ENCODE measurements around the gene CDKN3.
"Not testable (repeated sequence)": the region's sequence is repeated elsewhere in the genome, so short reads cannot be mapped to it uniquely, and the experiment has no call there.

CDKN3 gene

GRCh38 chr14:54451121-54451601 is 54.4 kb downstream of the CDKN3 start:
- Histone ChIP-seq H3K36me3 (ENCODE audit: control insufficient read depth, insufficient read depth, low read length) (no peaks in the 10 kb centered on the region), H3K27me3 (ENCODE audit: control insufficient read depth, insufficient read depth, low read length) (no peaks in the 10 kb centered on the region), H3K9ac (ENCODE audit: low read depth, low read length) (no peak overlapping the region), H3K4me1 (ENCODE audit: control insufficient read depth, insufficient read depth, low read length) (peaks cover 3% of the 10 kb centered on the region), H3K4me3 (ENCODE audit: low read depth, low read length) (no peak overlapping the region), H3K9me3 (ENCODE audit: control insufficient read depth, insufficient read depth, low read length) (no peaks in the 10 kb centered on the region)

- H3K36me3 ChIP-seq (ENCODE audit: control insufficient read depth, insufficient read depth, low read length) = no peaks in the 10 kb centered on the region
- H3K4me3 ChIP-seq (ENCODE audit: low read depth, low read length) = no peak overlapping the region
- H3K4me1 ChIP-seq (ENCODE audit: control insufficient read depth, insufficient read depth, low read length) = peaks cover 3% of the 10 kb centered on the region
- H3K9ac ChIP-seq (ENCODE audit: low read depth, low read length) = no peak overlapping the region
- no peaks in the 10 kb centered on the region for H3K27me3 ChIP-seq (ENCODE audit: control insufficient read depth, insufficient read depth, low read length)
- no peaks in the 10 kb centered on the region for H3K9me3 ChIP-seq (ENCODE audit: control insufficient read depth, insufficient read depth, low read length)
These were observed 55.2 kb downstream of the CDKN3 start for GRCh38 chr14:54451961-54452360.

- no peaks in the 10 kb centered on the region for H3K9me3 ChIP-seq (ENCODE audit: control insufficient read depth, insufficient read depth, low read length)
- no peak overlapping the region for H3K4me3 ChIP-seq (ENCODE audit: low read depth, low read length)
- H3K36me3 ChIP-seq (ENCODE audit: control insufficient read depth, insufficient read depth, low read length) = no peaks in the 10 kb centered on the region
- no peak overlapping the region for H3K9ac ChIP-seq (ENCODE audit: low read depth, low read length)
- H3K4me1 ChIP-seq (ENCODE audit: control insufficient read depth, insufficient read depth, low read length) = peaks cover 3% of the 10 kb centered on the region
- H3K27me3 ChIP-seq (ENCODE audit: control insufficient read depth, insufficient read depth, low read length) = no peaks in the 10 kb centered on the region
These were observed 56.4 kb downstream of the CDKN3 start for GRCh38 chr14:54453252-54453651.

DNA sequence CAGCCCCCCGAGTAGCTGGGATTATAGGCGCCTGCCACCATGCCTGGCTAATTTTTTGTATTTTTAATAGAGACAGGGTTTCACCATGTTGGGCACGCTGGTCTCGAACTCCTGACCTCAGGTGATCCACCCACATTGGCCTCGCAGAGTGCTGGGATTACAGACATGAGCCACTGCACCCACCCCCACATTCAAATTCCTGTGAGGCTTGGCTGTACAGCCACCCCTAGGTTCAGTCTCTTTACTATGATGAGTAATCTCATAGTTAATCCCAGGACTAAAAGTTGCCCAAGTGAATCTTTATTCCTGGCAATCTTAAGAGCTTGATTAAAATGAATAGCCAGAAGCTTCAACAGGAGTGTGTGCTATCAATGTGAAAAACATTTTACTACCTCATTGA is 57.2 kb downstream of the CDKN3 start:
- H3K27me3 ChIP-seq (ENCODE audit: control insufficient read depth, insufficient read depth, low read length); H3K36me3 ChIP-seq (ENCODE audit: control insufficient read depth, insufficient read depth, low read length): not testable (repeated sequence)

DNA sequence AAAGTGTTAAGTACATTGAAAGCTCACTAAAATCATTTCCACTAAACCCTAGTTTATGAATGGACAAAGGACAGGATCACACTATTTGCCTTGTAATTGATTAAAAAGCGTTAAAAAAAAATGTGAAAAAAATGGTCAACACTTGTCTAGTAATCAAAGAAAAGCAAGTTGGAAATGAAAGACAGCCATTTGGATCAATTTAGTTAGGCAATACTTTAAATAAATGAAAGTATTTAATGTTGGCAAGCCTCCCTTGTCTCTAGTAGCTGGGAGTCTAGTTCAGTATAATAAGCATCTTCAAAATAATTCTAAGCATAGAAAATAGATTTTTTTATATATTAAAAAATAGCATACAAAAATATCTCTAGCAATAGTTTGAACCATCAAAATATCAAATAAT is 58.6 kb downstream of the CDKN3 start:
- Histone ChIP-seq H3K27me3 (ENCODE audit: control insufficient read depth, insufficient read depth, low read length) (no peaks in the 10 kb centered on the region), H3K9me3 (ENCODE audit: control insufficient read depth, insufficient read depth, low read length) (no peaks in the 10 kb centered on the region), H3K36me3 (ENCODE audit: control insufficient read depth, insufficient read depth, low read length) (no peaks in the 10 kb centered on the region), H3K4me1 (ENCODE audit: control insufficient read depth, insufficient read depth, low read length) (peaks cover 3% of the 10 kb centered on the region), H3K4me3 (ENCODE audit: low read depth, low read length) (no peak overlapping the region), H3K9ac (ENCODE audit: low read depth, low read length) (no peak overlapping the region)

More for the DNA sequence above, 57.2 kb downstream of the CDKN3 start:
- not testable (repeated sequence) for H3K9me3 ChIP-seq (ENCODE audit: control insufficient read depth, insufficient read depth, low read length); H3K4me3 ChIP-seq (ENCODE audit: low read depth, low read length); H3K9ac ChIP-seq (ENCODE audit: low read depth, low read length); H3K4me1 ChIP-seq (ENCODE audit: control insufficient read depth, insufficient read depth, low read length)

- not testable (repeated sequence) for H3K9ac ChIP-seq (ENCODE audit: low read depth, low read length); H3K27me3 ChIP-seq (ENCODE audit: control insufficient read depth, insufficient read depth, low read length); H3K4me3 ChIP-seq (ENCODE audit: low read depth, low read length); H3K4me1 ChIP-seq (ENCODE audit: control insufficient read depth, insufficient read depth, low read length); H3K36me3 ChIP-seq (ENCODE audit: control insufficient read depth, insufficient read depth, low read length); H3K9me3 ChIP-seq (ENCODE audit: control insufficient read depth, insufficient read depth, low read length)
These were observed 60.2 kb downstream of the CDKN3 start for GRCh38 chr14:54456820-54457608.

GRCh38 chr14:54457609-54457996 is 60.8 kb downstream of the CDKN3 start:
- Histone ChIP-seq H3K36me3 (ENCODE audit: control insufficient read depth, insufficient read depth, low read length) (no peaks in the 10 kb centered on the region), H3K9me3 (ENCODE audit: control insufficient read depth, insufficient read depth, low read length) (no peaks in the 10 kb centered on the region), H3K9ac (ENCODE audit: low read depth, low read length) (no peak overlapping the region), H3K27me3 (ENCODE audit: control insufficient read depth, insufficient read depth, low read length) (no peaks in the 10 kb centered on the region), H3K4me3 (ENCODE audit: low read depth, low read length) (no peak overlapping the region), H3K4me1 (ENCODE audit: control insufficient read depth, insufficient read depth, low read length) (no peaks in the 10 kb centered on the region)

- H3K4me1 ChIP-seq (ENCODE audit: control insufficient read depth, insufficient read depth, low read length); H3K9me3 ChIP-seq (ENCODE audit: control insufficient read depth, insufficient read depth, low read length); H3K36me3 ChIP-seq (ENCODE audit: control insufficient read depth, insufficient read depth, low read length); H3K27me3 ChIP-seq (ENCODE audit: control insufficient read depth, insufficient read depth, low read length); H3K9ac ChIP-seq (ENCODE audit: low read depth, low read length); H3K4me3 ChIP-seq (ENCODE audit: low read depth, low read length): not testable (repeated sequence)
These were observed 61.7 kb downstream of the CDKN3 start for GRCh38 chr14:54458536-54458935.

DNA sequence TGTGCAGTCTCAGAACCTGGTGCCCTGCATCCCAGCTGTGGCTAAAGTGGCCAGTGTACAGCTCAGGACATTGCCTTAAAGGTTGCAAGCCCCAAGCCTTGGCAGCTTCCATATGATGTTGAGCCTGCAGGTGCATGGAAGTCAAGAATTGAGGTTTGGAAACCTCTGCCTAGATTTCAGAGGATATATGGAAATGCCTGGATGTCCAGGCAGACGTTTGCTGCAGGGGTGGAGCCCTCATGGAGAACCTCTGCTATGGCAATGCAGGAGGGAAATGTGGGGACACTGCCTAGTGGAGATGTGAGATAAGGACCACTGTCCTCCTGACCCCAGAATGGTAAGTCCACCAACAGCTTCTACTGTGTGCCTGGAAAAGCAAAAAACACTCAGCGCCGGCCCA is 62.3 kb downstream of the CDKN3 start:
- Histone ChIP-seq H3K4me1 (ENCODE audit: control insufficient read depth, insufficient read depth, low read length) (no peaks in the 10 kb centered on the region), H3K9me3 (ENCODE audit: control insufficient read depth, insufficient read depth, low read length) (no peaks in the 10 kb centered on the region), H3K9ac (ENCODE audit: low read depth, low read length) (no peak overlapping the region), H3K27me3 (ENCODE audit: control insufficient read depth, insufficient read depth, low read length) (no peaks in the 10 kb centered on the region), H3K36me3 (ENCODE audit: control insufficient read depth, insufficient read depth, low read length) (no peaks in the 10 kb centered on the region), H3K4me3 (ENCODE audit: low read depth, low read length) (no peak overlapping the region)

DNA sequence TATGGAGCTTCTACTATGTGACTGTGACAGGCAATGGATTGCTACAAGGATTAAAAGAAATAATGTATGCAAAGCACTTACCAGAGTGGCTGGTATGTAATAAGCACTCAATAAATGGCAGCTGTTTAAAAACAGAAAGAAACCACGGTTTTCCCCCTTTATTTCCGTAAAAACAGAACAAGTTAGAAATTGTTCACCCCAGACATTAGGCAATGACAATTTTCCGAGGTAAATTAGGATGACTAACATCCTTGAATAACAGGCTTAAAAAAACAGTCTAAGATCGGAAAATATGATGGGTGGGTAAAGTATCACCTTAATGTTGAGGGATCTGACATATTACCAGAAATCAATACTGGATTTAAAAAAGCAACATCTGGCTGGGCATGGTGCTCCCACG is 65.2 kb downstream of the CDKN3 start:
- Histone ChIP-seq H3K36me3 (ENCODE audit: control insufficient read depth, insufficient read depth, low read length) (no peaks in the 10 kb centered on the region), H3K4me3 (ENCODE audit: low read depth, low read length) (no peak overlapping the region), H3K9ac (ENCODE audit: low read depth, low read length) (no peak overlapping the region), H3K4me1 (ENCODE audit: control insufficient read depth, insufficient read depth, low read length) (no peaks in the 10 kb centered on the region), H3K9me3 (ENCODE audit: control insufficient read depth, insufficient read depth, low read length) (no peaks in the 10 kb centered on the region), H3K27me3 (ENCODE audit: control insufficient read depth, insufficient read depth, low read length) (no peaks in the 10 kb centered on the region)

DNA sequence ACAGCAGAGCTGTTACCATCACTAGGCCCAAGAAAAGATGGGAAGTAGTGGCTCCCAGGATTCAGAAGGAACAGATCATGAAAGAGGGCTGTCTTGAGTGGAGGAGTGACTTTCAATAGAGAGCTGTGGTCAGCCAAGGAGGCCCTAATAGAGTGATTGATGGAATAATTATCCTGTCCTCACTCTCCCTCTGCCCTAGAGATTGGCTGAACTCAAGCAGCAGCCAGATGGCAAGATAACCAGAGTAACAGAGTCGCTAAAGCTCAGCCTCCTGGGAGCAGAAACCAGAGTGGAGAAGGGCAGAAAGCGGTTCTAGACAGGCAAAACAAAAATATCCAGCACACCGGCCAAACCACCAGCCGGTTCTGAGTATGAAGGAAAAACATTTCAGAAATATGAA is 68.8 kb downstream of the CDKN3 start:
- H3K4me1 ChIP-seq (ENCODE audit: control insufficient read depth, insufficient read depth, low read length) = no peaks in the 10 kb centered on the region
- H3K36me3 ChIP-seq (ENCODE audit: control insufficient read depth, insufficient read depth, low read length) = no peaks in the 10 kb centered on the region
- H3K9ac ChIP-seq (ENCODE audit: low read depth, low read length) = no peak overlapping the region
- H3K27me3 ChIP-seq (ENCODE audit: control insufficient read depth, insufficient read depth, low read length) = no peaks in the 10 kb centered on the region
- H3K9me3 ChIP-seq (ENCODE audit: control insufficient read depth, insufficient read depth, low read length) = peaks cover 2% of the 10 kb centered on the region
- H3K4me3 ChIP-seq (ENCODE audit: low read depth, low read length) = no peak overlapping the region

DNA sequence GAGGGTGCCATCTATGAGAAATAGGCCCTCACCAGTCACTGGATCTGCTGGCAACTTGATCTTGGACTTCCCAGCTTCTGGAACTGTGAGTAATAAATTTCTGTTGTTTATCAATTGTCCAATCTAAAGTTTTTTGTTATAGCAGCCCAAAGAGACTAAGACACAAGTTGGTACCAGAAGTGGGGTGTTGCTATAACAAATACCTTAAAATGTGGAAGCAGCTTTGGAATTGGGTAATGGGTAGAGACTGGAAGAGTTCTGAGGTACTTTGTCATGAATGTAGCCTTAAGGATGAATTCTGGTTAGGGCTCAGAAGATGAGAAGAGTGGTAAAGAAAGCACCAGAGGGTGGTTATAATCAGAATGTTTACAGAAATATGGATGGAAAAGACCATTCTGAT is 70.5 kb downstream of the CDKN3 start:
- peaks cover 2% of the 10 kb centered on the region for H3K9me3 ChIP-seq (ENCODE audit: control insufficient read depth, insufficient read depth, low read length)
- H3K27me3 ChIP-seq (ENCODE audit: control insufficient read depth, insufficient read depth, low read length) = no peaks in the 10 kb centered on the region
- no peaks in the 10 kb centered on the region for H3K36me3 ChIP-seq (ENCODE audit: control insufficient read depth, insufficient read depth, low read length)
- H3K9ac ChIP-seq (ENCODE audit: low read depth, low read length) = no peak overlapping the region
- peaks cover 4% of the 10 kb centered on the region for H3K4me1 ChIP-seq (ENCODE audit: control insufficient read depth, insufficient read depth, low read length)
- no peak overlapping the region for H3K4me3 ChIP-seq (ENCODE audit: low read depth, low read length)

Data from iPS-15b (cell line).